PC-3 (cell line): ENCODE results near the gene CROCC.
"Not testable (repeated sequence)": the region's sequence is repeated elsewhere in the genome, so short reads cannot be mapped to it uniquely, and the experiment has no call there.

Experiments used
- EZH2 ChIP-seq: fragments of 300-600 bp; sonication (generic); IDR thresholded peaks from one replicate; pipeline ENCODE4 v1.6.1; 2017; ENCODE audit warnings: antibody characterized with exemption, mild to moderate bottlenecking, low read length; ENCODE audit not compliant: unreplicated experiment
- EZH2phosphoT487 ChIP-seq: fragments of 300-600 bp; sonication (generic); IDR thresholded peaks from 2 replicates; pipeline ENCODE4 v1.6.1; 2018; ENCODE audit warnings: mild to moderate bottlenecking, antibody characterized with exemption, low read length, borderline replicate concordance
- TF ChIP-seq, protein P1 (sequence below): fragments of 300-600 bp; sonication (generic); conservative IDR thresholded peaks from 2 replicates; pipeline ENCODE4 v1.5.1; 2017; ENCODE audit warnings: antibody characterized with exemption, low read depth, mild to moderate bottlenecking, low read length

DNA sequence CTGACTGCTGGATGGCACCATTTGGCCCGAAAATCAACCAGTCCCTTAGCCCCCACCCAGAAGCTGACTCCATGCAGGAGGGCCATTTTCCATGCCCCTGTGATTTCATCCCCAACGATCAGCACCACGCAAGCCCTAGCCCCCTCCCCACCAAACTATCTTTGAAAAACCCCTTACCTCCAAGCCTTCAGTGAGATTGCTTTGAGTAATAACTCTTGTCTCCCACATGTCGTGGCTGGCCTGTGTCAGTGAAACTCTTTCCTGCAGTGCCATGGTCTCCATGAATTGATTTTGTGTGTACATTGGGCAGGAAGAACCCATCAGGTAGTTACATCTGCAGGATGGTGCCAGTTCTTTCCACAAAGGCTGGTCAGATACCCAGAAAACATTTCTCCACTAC lies 27.9 kb upstream of the CROCC start:
- TF ChIP-seq, protein P1, sequence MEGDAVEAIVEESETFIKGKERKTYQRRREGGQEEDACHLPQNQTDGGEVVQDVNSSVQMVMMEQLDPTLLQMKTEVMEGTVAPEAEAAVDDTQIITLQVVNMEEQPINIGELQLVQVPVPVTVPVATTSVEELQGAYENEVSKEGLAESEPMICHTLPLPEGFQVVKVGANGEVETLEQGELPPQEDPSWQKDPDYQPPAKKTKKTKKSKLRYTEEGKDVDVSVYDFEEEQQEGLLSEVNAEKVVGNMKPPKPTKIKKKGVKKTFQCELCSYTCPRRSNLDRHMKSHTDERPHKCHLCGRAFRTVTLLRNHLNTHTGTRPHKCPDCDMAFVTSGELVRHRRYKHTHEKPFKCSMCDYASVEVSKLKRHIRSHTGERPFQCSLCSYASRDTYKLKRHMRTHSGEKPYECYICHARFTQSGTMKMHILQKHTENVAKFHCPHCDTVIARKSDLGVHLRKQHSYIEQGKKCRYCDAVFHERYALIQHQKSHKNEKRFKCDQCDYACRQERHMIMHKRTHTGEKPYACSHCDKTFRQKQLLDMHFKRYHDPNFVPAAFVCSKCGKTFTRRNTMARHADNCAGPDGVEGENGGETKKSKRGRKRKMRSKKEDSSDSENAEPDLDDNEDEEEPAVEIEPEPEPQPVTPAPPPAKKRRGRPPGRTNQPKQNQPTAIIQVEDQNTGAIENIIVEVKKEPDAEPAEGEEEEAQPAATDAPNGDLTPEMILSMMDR, result not testable (repeated sequence)
- not testable (repeated sequence) for TF ChIP-seq EZH2phosphoT487, EZH2
